Heart left ventricle (tissue), 16 donors: ENCODE results near the gene RCOR2. TPM values are rescaled to one million over a fixed set of nuclear protein-coding genes. Genes with fewer than 3 reads are reported as not detected.

ENCODE experiments used
- ATAC-seq, 4 donors: fragments of 200-7000 bp; cut with Tn5 transposase; one replicate each; pipeline ENCODE4 v1.9.1; 2020 to 2022; ENCODE audit warnings: moderate library complexity in 4 of 4, mild to moderate bottlenecking in 3 of 4, moderate number of reproducible peaks in 1 of 4
- DNase-seq, 5 donors: peaks; one replicate each; pipeline ENCODE4 v3.0.0-alpha.2; 2020
- H3K27ac ChIP-seq, 12 donors: fragments of 200-600 bp; sonication (generic) in 4 of 12; one replicate each; pipeline versions ENCODE4 v1.5.0 to v1.8.0; 2016 to 2022; ENCODE audit warnings: mild to moderate bottlenecking in 2 of 12
- H3K27me3 ChIP-seq, 9 donors: fragments of 200-600 bp; sonication (generic) in 2 of 9; one replicate each; pipeline versions ENCODE4 v1.5.1 to v1.8.0; 2016 to 2022; ENCODE audit warnings: mild to moderate bottlenecking in 3 of 9
- H3K36me3 ChIP-seq, 9 donors: fragments of 200-600 bp; sonication (generic) in 2 of 9; one replicate each; pipeline versions ENCODE4 v1.5.0 to v1.8.0; 2018 to 2022; ENCODE audit warnings: mild to moderate bottlenecking in 2 of 9
- H3K4me1 ChIP-seq, 12 donors: fragments of 200-600 bp; sonication (generic) in 4 of 12; one replicate each; pipeline versions ENCODE4 v1.5.0 to v1.8.0; 2016 to 2022; ENCODE audit warnings: mild to moderate bottlenecking in 3 of 12
- H3K4me3 ChIP-seq, 12 donors: fragments of 200-600 bp; sonication (generic) in 4 of 12; one replicate each; pipeline versions ENCODE4 v1.5.0 to v1.8.0; 2017 to 2022; ENCODE audit warnings: mild to moderate bottlenecking in 9 of 12, moderate library complexity in 4 of 12
- H3K9me3 ChIP-seq, 12 donors: fragments of 200-600 bp; sonication (generic) in 4 of 12; one replicate each; pipeline versions ENCODE4 v1.5.0 to v1.8.0; 2016 to 2022; ENCODE audit warnings: mild to moderate bottlenecking in 1 of 12
- CTCF ChIP-seq, 12 donors: fragments of 200-600 bp; sonication (generic) in 4 of 12; IDR thresholded peaks; one replicate each; pipeline versions ENCODE4 v1.5.0 to v1.8.0; 2018 to 2022; ENCODE audit warnings: antibody characterized with exemption in 12 of 12, mild to moderate bottlenecking in 5 of 12
- POLR2A ChIP-seq, 2 donors: fragments of 450-650 bp; IDR thresholded peaks; one replicate each; pipeline ENCODE4 v1.6.1; 2017; ENCODE audit warnings: antibody characterized with exemption in 2 of 2, mild to moderate bottlenecking in 2 of 2, moderate library complexity in 2 of 2
- WGBS, 4 donors: extraction: QIAGEN DNeasy Blood & Tissue Kit in 2 of 4; methylation state at CpG; one replicate each; pipeline versions ENCODE4 v1.1.5 to v1.1.7; 2013 to 2018; 5-methylcytosine and 5-hydroxymethylcytosine counted together
- intact Hi-C, 10 donors: fragments of 100-400 bp; cut with DNase I; formaldehyde crosslinking; loops; one replicate each; pipeline versions ENCODE4 v1.11.1 to v1.14.2; 2022
- polyA plus RNA-seq, 2 donors: library from polyadenylated mRNA; stranded (reverse); fragments of 200-250 nt; gene quantifications; one replicate each; pipeline ENCODE4 v1.2.3, GENCODE V29; 2013
- total RNA-seq, 9 donors: library from RNA; depleted of rRNA in 2 of 9; stranded (reverse); fragments of >200 nt in 2 of 9; fragmentation: NEBNext Ultra II Directional in 3 of 9; extraction: Animal tissue kit (Norgen Biotek cat#: 25700) in 3 of 9; gene quantifications; one replicate each; pipeline versions ENCODE4 v1.1.0 to v1.2.4, GENCODE V29; 2016 to 2023
- donor health status: ischemic (EF 13 %, LVEDD 7.1; RV severe dilation, severe dysfunction).
- donor health status: healthy with polysubstance abuse.
- donor health status: DM: no; HTN: yes; CAD: no.
- donor health status: DM: no; HTN: no; CAD: no.
- donor health status: ischemic (EF 25% LVEDD 6.9; RV normal size, moderate dysfunction).
- donor health status: ischemic (EF 25% LVEDD 5.7; RV mildly dilated, moderate dysfunction).
- donor health status: healthy.
- donor health status: DM: yes; HTN: yes; CAD: no.
- donor health status: ischemic (EF 35%, LVEDD 5.7; RV mildly dilated, moderate dysfunction).
- donor health status: nonischemic (EF 11% LVEDD 7.7; RV severe dilation, severe dysfunction).
- donor health status: DM: yes; HTN: yes; CAD: no.
- donor health status: PGD.
- donor health status: ischemic (EF 29% LVEDD 5.4; RV normal size, mild dysfunction).
- donor health status: nonischemic (EF 23%, LVEDD 6.1; RV moderate dilation, normal function).

Gene RCOR2
- total and polyA plus RNA-seq, 11 donors, result 1.9 to 5.7 (median 4.2) TPM

GRCh38 chr11:63958008-63958407, 41.0 kb upstream of the RCOR2 start:
- DNase-seq, result no peak
- H3K9me3 ChIP-seq, result no peaks in the 10 kb centered on the region
- 77 to 88% (median 86%) methylated on average over 5 of the region's 5 CpGs for WGBS, 4 donors
- intact Hi-C loops, result no loop called here
- H3K36me3 ChIP-seq, result peaks cover 0 to 37% (median 33%) of the 10 kb centered on the region in 9 donors
- no peaks in the 10 kb centered on the region for H3K27me3 ChIP-seq
- H3K27ac ChIP-seq, result no peak overlapping the region
- TF ChIP-seq CTCF (IDR thresholded peaks at IDR 0.05), result no peak
- no peak for TF ChIP-seq POLR2A (IDR thresholded peaks at IDR 0.05)
- no peak for ATAC-seq
- peaks cover 0 to 4% (median 0%) of the 10 kb centered on the region in 12 donors for H3K4me1 ChIP-seq
- no peak overlapping the region for H3K4me3 ChIP-seq

- Histone ChIP-seq H3K4me1 (peaks cover 0 to 2% (median 0%) of the 10 kb centered on the region in 12 donors), H3K27me3 (no peaks in the 10 kb centered on the region), H3K4me3 (no peak overlapping the region), H3K9me3 (no peaks in the 10 kb centered on the region), H3K36me3 (peaks cover 0 to 71% (median 62%) of the 10 kb centered on the region in 9 donors), H3K27ac (peak overlapping the region in 1 of 12 donors; percentile 52)
- intact Hi-C loops, result no loop called here
- TF ChIP-seq CTCF (IDR thresholded peaks at IDR 0.05), result no peak
- no peak for TF ChIP-seq POLR2A (IDR thresholded peaks at IDR 0.05)
- WGBS, 4 donors, result 90 to 99% (median 98%) methylated on average over 4 of the region's 4 CpGs
- no peak for DNase-seq
- ATAC-seq, result peak in 1 of 4 donors; percentile 10
These were observed 35.6 kb upstream of the RCOR2 start for GRCh38 chr11:63952570-63952969.

- WGBS, 4 donors, result 79 to 87% (median 85%) methylated on average over 20 of the region's 20 CpGs
- DNase-seq (no peak), ATAC-seq (peak in 1 of 4 donors; percentile 17)
- Histone ChIP-seq H3K27me3 (no peaks in the 10 kb centered on the region), H3K4me3 (no peak overlapping the region), H3K27ac (peak overlapping the region in 1 of 12 donors; percentile 52), H3K36me3 (peaks cover 0 to 75% (median 63%) of the 10 kb centered on the region in 9 donors), H3K4me1 (no peaks in the 10 kb centered on the region), H3K9me3 (no peaks in the 10 kb centered on the region)
- TF ChIP-seq POLR2A (IDR thresholded peaks at IDR 0.05), result no peak
- no peak for TF ChIP-seq CTCF (IDR thresholded peaks at IDR 0.05)
- intact Hi-C loops, result no loop called here
These were observed 35.0 kb upstream of the RCOR2 start for GRCh38 chr11:63951779-63952536.

GRCh38 chr11:63945477-63946163, 28.7 kb upstream of the RCOR2 start:
- Histone ChIP-seq H3K4me1 (peaks cover 0 to 31% (median 22%) of the 10 kb centered on the region in 12 donors), H3K9me3 (no peaks in the 10 kb centered on the region), H3K27me3 (no peaks in the 10 kb centered on the region), H3K36me3 (peaks cover 0 to 42% (median 27%) of the 10 kb centered on the region in 9 donors), H3K27ac (peak overlapping the region; percentile 12 to 83 (median 68)), H3K4me3 (peak overlapping the region in 10 of 12 donors; percentile 0 to 46 (median 27))
- ATAC-seq (peak; percentile 55 to 88 (median 83)), DNase-seq (peak; percentile 65 to 78 (median 70))
- TF ChIP-seq POLR2A (IDR thresholded peaks at IDR 0.05) (no peak), CTCF (IDR thresholded peaks at IDR 0.05) (peak; percentile 55 to 85 (median 75))
- WGBS, 4 donors, result 27 to 38% (median 28%) methylated on average over 14 of the region's 14 CpGs
- intact Hi-C loops, result loop anchor here (1.0 to 10.0 kb wide), 8 partner anchors 71 to 181 kb away; partner anchors contain the start of gene ZFTA (in 6 of the 10)
